Stimulated activated CD8-positive, alpha-beta memory T cell treated with anti-CD3 and anti-CD28 coated beads, Interleukin-4, amount 100 ng/mL, for 24 hours (primary cell): ENCODE measurements around the gene CPVL.

Experiments
- DNase-seq: peaks from one replicate; pipeline ENCODE4 v3.0.0-alpha.2; 2020; ENCODE audit warnings: low read depth

The CPVL gene

GRCh38 chr7:29090836-29091601 lies 55.3 kb downstream of the CPVL start:
- DNase-seq, result no peak

DNA sequence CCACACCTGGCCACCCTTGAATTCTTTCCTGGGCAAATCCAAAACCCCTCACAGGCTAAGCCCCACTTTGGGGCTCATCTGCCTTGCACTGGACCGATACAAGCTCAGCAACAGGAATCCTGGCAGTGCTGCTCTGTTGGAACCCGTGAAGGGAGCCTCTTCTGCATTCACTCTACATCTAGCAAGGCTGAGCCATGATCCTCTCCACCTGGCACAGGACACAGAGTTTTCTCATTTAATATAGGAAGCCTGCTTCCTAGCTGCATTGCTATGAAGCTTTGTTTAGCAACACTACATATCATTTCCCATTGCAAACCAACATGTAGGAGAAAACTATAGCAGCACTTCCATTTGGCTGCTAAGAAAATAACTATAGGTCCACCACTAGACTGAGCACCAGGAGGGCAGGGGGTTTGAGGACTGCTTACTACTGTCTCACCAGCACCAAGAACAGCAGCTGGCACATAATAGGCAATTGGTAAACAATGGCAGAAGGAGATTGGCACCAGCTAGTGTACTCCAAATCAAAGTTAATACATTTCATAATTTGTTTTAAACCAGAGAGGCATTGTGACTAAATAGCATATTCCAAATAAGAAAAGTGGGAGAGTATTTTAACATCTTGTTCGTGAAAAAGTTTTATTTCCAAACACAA lies 56.1 kb downstream of the CPVL start:
- DNase-seq, result no peak

DNA sequence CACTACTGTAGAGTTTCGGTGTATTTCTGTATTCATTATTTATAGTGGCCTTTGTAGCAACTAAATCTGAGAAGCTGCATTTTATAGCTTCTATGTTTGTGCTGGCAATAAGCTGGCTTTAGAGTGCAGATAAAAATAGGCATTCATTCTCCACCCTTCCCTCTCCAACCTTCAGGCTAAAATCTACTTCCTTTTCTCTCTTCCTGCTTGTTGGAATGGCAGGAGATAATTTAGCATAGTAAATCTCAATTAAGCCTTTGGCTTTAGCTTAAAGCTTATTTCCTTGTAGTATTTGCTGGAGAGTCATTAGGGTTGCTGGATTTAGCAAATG lies 58.5 kb downstream of the CPVL start:
- DNase-seq, result no peak

GRCh38 chr7:29086545-29086944 lies 59.8 kb downstream of the CPVL start:
- no peak for DNase-seq

GRCh38 chr7:29084832-29085231 lies 61.5 kb downstream of the CPVL start:
- DNase-seq, result no peak

GRCh38 chr7:29080803-29081202 lies 65.5 kb downstream of the CPVL start:
- DNase-seq, result no peak

DNA sequence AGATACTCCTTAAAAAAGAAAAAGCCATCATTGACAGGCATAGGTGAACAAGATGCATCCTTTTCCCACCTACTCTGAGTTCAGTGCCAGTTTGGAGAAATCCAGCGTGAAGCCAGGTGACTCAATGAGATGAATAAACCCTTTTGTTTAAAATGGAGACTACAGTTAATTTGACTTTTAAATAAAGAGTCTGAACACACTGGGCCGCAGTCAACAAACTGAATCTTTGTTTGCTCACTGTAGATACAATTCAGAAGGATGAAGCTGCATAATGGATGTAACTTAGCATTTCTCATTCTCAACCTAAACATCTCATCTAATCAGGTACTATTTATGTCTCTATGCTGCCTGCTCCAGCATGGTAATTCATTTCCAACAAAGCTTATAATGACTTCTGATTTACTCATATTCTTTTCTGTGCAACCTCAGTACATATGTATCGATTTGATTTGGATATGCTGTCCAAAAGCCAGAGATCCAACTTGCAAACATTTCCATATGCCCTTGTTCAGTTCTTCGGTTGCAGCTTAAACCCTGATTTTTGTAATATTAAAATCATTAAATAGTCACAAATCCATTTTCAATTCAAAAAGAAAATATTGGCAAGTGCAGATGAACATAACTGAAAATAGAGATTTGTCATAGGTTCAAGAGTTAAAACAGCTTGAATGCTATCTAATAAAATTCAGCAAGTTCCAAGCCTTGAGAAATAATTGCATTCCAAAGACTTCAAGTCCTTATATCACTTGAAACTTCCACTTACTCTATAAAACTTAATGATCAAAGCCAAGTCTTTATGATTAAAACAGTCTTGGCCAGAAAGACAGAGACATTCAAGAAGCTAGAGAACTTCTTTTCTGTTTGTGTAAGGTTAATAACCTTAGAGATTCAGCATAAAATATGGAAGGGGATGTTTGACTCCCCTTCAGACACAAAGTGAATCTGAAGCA lies 67.8 kb downstream of the CPVL start:
- DNase-seq, result no peak

- DNase-seq, result no peak
These were observed 68.5 kb downstream of the CPVL start for GRCh38 chr7:29077854-29078253.

- DNase-seq, result no peak
These were observed 69.2 kb downstream of the CPVL start for GRCh38 chr7:29077176-29077575.

GRCh38 chr7:29076631-29077030 lies 69.7 kb downstream of the CPVL start:
- no peak for DNase-seq

DNA sequence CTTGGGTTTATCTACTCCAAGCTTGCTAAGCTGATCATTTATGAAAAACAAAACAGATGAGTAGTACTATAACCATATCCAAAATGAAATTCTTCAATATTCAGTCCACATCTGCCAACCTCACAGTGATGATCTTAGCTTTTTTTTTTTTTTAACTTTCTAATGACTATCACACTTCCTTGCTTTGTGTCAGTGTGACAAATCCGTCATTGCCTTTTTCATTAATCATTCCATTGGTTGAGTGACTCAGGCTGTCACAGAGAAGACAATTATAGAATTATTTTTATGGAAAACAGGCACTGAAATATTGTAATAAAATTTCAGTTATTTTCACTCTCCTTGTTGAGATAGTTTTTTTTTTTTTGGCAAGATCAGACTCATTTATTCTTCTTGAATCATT lies 70.7 kb downstream of the CPVL start:
- DNase-seq, result no peak

- DNase-seq, result no peak
These were observed 75.0 kb downstream of the CPVL start for GRCh38 chr7:29071203-29071874.

DNA sequence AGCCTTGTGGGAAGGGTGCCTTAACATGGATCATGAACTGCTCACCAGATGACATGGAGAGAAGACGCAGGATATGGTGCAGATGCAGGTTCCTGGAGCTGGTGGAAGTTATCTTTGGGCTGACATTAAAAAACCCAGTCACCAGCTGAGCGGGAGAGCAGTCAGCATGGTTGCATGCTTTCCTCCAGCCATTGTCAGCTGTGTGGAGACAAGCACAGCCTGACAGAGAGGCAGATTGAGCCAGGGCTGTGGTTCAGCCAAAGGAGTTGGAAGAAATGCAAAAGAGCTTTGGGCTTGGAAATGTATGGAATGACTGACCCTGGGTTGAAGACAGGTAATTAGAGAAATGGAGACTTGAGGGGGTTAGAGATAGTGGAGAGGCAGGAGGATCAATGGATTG lies 79.7 kb downstream of the CPVL start:
- DNase-seq, result no peak

DNA sequence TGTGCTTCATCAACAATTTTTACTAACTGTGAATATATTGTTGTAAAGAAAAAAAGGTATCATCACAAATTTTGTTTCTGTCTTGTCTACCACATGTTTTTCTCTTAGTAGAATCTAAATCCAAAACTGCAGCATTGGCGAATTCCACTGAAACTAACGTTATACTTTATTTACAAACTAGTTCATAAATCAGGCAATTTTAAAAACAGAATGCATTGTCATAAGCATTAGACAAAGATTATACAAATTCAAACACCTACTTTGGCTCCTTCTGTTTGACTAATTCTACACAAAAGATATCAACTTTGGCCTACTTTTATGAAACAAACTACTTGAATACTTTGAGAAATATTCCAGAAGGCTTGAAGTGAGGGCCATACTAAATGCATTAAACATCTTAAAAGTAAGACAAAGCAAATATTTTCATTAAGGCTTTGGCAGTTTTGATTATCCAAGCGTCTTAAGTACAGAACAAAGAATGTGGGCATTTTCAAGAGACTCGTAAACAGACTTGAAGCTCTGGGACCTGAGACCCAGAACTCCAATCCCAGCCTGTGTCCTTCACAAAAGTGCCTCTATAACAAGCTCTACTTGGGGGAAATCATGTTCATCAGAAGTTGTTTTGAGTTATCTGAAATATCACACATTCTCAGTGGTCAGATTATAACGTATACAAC lies 81.0 kb downstream of the CPVL start:
- DNase-seq, result no peak

DNA sequence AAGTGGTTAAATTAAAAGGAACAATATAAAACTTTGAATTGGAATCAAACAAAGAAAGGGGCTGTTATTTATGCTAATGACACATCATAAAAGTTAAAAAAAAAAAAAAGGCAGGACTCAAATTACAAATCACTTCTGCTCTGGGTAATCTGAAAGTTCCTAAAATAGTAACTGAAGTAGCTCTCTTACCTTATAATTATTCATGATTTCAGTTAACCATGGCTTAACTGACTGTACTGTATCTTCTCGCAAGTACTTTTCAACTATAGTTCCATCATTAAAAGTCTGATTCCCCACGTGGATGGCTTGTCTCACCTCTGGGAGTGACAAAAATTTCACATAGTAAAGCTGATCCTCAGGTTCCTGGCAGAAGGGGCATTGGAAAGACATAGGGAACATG lies 82.5 kb downstream of the CPVL start:
- no peak for DNase-seq

GRCh38 chr7:29063236-29063635 lies 83.1 kb downstream of the CPVL start:
- no peak for DNase-seq

DNA sequence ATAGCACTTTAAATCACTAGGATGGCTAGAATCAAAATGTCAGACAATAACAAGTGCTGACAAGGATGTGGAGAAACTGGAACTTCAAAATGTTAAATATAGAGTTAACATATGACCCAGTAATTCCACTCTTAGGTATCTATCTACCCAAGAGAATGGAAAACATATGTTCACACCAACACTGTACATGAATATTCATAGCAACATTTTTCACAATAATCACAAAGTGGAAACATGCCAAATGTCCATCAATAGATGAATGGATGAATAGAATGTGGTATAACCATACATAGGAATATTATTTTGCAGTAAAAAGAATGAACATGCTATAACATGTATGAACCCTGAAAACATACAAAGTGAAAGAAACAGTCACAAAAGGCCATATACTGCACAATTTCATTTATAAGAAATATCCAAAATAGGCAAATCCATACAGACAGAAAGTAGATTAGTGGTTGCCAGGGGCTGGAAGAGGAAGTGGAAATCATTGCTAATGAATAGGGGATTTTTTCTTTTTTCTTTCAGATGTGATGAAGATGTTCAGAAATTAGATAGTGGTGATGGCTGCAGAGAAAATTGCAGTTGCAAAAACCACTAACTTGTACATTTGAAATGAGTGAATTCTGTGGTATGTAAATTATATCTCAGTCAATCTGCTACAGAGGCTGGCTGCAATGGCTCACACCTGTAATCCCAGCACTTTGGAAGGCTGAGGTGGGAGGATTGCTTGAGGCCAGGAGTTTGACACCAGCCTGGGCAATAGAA lies 93.0 kb downstream of the CPVL start:
- no peak for DNase-seq

- no peak for DNase-seq
These were observed 99.4 kb downstream of the CPVL start for GRCh38 chr7:29046978-29047377.

- DNase-seq, result no peak
These were observed 100.9 kb downstream of the CPVL start for GRCh38 chr7:29045258-29046086.

- no peak for DNase-seq
These were observed 101.8 kb downstream of the CPVL start for GRCh38 chr7:29044554-29044953.
